HCT116 (cell line): Measurements from ENCODE around the gene CCDC9B. TPM values are rescaled to one million over a fixed set of nuclear protein-coding genes. Genes with fewer than 3 reads are reported as not detected.

ENCODE experiments used
- ATAC-seq: fragments of 200-7000 bp; cut with Tn5 transposase; 2 replicates; pipeline ENCODE4 v1.9.1; 2020; ENCODE audit warnings: mild to moderate bottlenecking, moderate library complexity
- BruUV-seq: library from RNA; stranded (reverse); fragments of 400-500 nt; replicated peaks from 2 replicates; lab custom pipeline; 2021; lab: Mats Ljungman, UMichigan
- CTCF ChIA-PET: fragments of 300-600 bp; sonication (Branson Sonifier 250); formaldehyde crosslinking; loops from one replicate; lab custom pipeline; 2021; ENCODE audit warnings: antibody characterized with exemption; lab: Charles Lee
- POLR2A ChIA-PET: fragments of 300-600, 350-600 bp; sonication (Branson Sonifier 250); formaldehyde crosslinking; loops from one replicate; lab custom pipeline; 2021; ENCODE audit warnings: antibody characterized with exemption; lab: Charles Lee
- RAD21 ChIA-PET, 2 experiments: fragments of 300-600 bp; sonication (Branson Sonifier 250); formaldehyde crosslinking; loops; one replicate each; lab custom pipeline; 2023; ENCODE audit warnings: low total read pairs in 2 of 2; ENCODE audit not compliant: uncharacterized antibody in 2 of 2, unreplicated experiment in 2 of 2, low non-redundant PET in 1 of 2; lab: Charles Lee
- DNase-seq: peaks from one replicate; pipeline ENCODE4 v3.0.0-alpha.2; 2010; ENCODE audit warnings: low read depth, low spot score
- H2AFZ ChIP-seq: fragments of 200-600 bp; shearing (Covaris generic), sonication (generic); 2 replicates; pipeline ENCODE4 v1.6.1; 2017; ENCODE audit warnings: low read depth, mixed run types, mixed read lengths, antibody characterized with exemption, low read length; ENCODE audit not compliant: poor library complexity, severe bottlenecking
- H3K27ac ChIP-seq: 2 replicates; pipeline ENCODE4 v1.5.1; 2012; ENCODE audit warnings: low read depth, low read length
- H3K27me3 ChIP-seq: fragments of 200-600 bp; sonication (generic); 2 replicates; pipeline ENCODE4 v1.6.1; 2016; ENCODE audit warnings: mixed run types, low read length, mixed read lengths; ENCODE audit not compliant: insufficient read depth
- H3K36me3 ChIP-seq, 2 experiments: fragments of 200-500 bp in 1 of 2; fragments of 200-600 bp in 1 of 2; sonication (Bioruptor generic) in 1 of 2; sonication (generic) in 1 of 2; 2 replicates each; pipeline versions ENCODE4 v1.5.1 to v1.6.1; 2014 to 2016; ENCODE audit warnings: low read length in 2 of 2, inconsistent platforms in 1 of 2, mixed read lengths in 1 of 2, mixed run types in 1 of 2; ENCODE audit not compliant: insufficient read depth in 2 of 2, control insufficient read depth in 1 of 2
- H3K4me1 ChIP-seq, 2 experiments: fragments of 200-600 bp in 1 of 2; sonication (generic) in 1 of 2; 2 replicates each; pipeline versions ENCODE4 v1.5.1 to v1.6.1; 2012 to 2017; ENCODE audit warnings: low read length in 2 of 2, inconsistent platforms in 1 of 2, mild to moderate bottlenecking in 1 of 2, mixed read lengths in 1 of 2, mixed run types in 1 of 2, moderate library complexity in 1 of 2; ENCODE audit not compliant: insufficient read depth in 2 of 2, control insufficient read depth in 1 of 2
- H3K4me2 ChIP-seq: fragments of 200-600 bp; sonication (generic); 2 replicates; pipeline ENCODE4 v1.6.1; 2017; ENCODE audit warnings: mixed run types, low read length, mixed read lengths
- H3K4me3 ChIP-seq, 2 experiments: fragments of 200-600 bp in 1 of 2; sonication (generic) in 1 of 2; replicated peaks in 1 of 2; 2 replicates each; pipeline ENCODE4 v1.5.1; 2011 to 2016; ENCODE audit warnings: low read length in 2 of 2, control low read depth in 1 of 2, low read depth in 1 of 2, mild to moderate bottlenecking in 1 of 2, mixed read lengths in 1 of 2, mixed run types in 1 of 2
- H3K79me2 ChIP-seq: fragments of 200-600 bp; sonication (generic); 2 replicates; pipeline ENCODE4 v1.6.1; 2017; ENCODE audit warnings: mild to moderate bottlenecking, mixed run types, low read length, moderate library complexity, mixed read lengths; ENCODE audit not compliant: insufficient read depth
- H3K9ac ChIP-seq: fragments of 200-600 bp; sonication (generic); 2 replicates; pipeline ENCODE4 v1.6.1; 2016; ENCODE audit warnings: low read length, mixed read lengths
- H3K9me2 ChIP-seq: fragments of 200-600 bp; sonication (generic), shearing (Covaris generic); 2 replicates; pipeline ENCODE4 v1.6.1; 2017; ENCODE audit warnings: mixed run types, mild to moderate bottlenecking, moderate library complexity; ENCODE audit not compliant: insufficient read depth
- H3K9me3 ChIP-seq, 2 experiments: fragments of 200-500 bp in 1 of 2; fragments of 200-600 bp in 1 of 2; sonication (Bioruptor generic) in 1 of 2; sonication (generic) in 1 of 2; 2 replicates each; pipeline ENCODE4 v1.6.1; 2014 to 2017; ENCODE audit warnings: low read length in 2 of 2, mixed read lengths in 2 of 2, inconsistent platforms in 1 of 2, low read depth in 1 of 2, mild to moderate bottlenecking in 1 of 2, mixed run types in 1 of 2, moderate library complexity in 1 of 2; ENCODE audit not compliant: control insufficient read depth in 1 of 2, insufficient read depth in 1 of 2
- H4K20me1 ChIP-seq: fragments of 200-600 bp; sonication (generic), shearing (Covaris generic); 2 replicates; pipeline ENCODE4 v1.6.1; 2017; ENCODE audit warnings: mixed run types, mild to moderate bottlenecking, moderate library complexity; ENCODE audit not compliant: insufficient read depth
- ATF3 ChIP-seq: IDR thresholded peaks from 2 replicates; pipeline ENCODE4 v1.6.1; 2012
- CEBPB ChIP-seq: IDR thresholded peaks from 2 replicates; pipeline ENCODE4 v1.6.1; 2012; ENCODE audit warnings: low read depth
- CTCF ChIP-seq, 3 experiments: fragments of 200-600 bp in 1 of 3; sonication (generic) in 1 of 3; IDR thresholded peaks in 2 of 3; conservative IDR thresholded peaks in 1 of 3; 2 replicates each; pipeline ENCODE4 v1.5.1; 2012 to 2017; ENCODE audit warnings: low read depth in 2 of 3, low read length in 2 of 3, antibody characterized with exemption in 1 of 3, borderline replicate concordance in 1 of 3, control low read depth in 1 of 3, mild to moderate bottlenecking in 1 of 3, mixed read lengths in 1 of 3, mixed run types in 1 of 3, moderate library complexity in 1 of 3; ENCODE audit not compliant: insufficient read depth in 1 of 3
- EGR1 ChIP-seq: IDR thresholded peaks from 2 replicates; pipeline ENCODE4 v1.6.1; 2012; ENCODE audit warnings: low read depth
- EZH2phosphoT487 ChIP-seq: fragments of 200-600 bp; IDR thresholded peaks from 2 replicates; pipeline ENCODE4 v1.6.1; 2018; ENCODE audit warnings: antibody characterized with exemption, borderline replicate concordance
- POLR2A ChIP-seq: IDR thresholded peaks from 2 replicates; pipeline ENCODE4 v1.7.0; 2011; ENCODE audit warnings: borderline replicate concordance; ENCODE audit not compliant: insufficient read depth, insufficient read length; ENCODE audit errors: extremely low read depth
- POLR2AphosphoS5 ChIP-seq: IDR thresholded peaks from 2 replicates; pipeline ENCODE4 v1.6.1; 2011; ENCODE audit warnings: mild to moderate bottlenecking, low read depth, low read length, moderate library complexity
- RAD21 ChIP-seq: IDR thresholded peaks from 2 replicates; pipeline ENCODE4 v1.6.1; 2012; ENCODE audit warnings: low read depth, mild to moderate bottlenecking
- SP1 ChIP-seq: IDR thresholded peaks from 2 replicates; pipeline ENCODE4 v1.6.1; 2012; ENCODE audit warnings: low read depth
- SRF ChIP-seq: IDR thresholded peaks from 2 replicates; pipeline ENCODE4 v1.6.1; 2012; ENCODE audit warnings: low read depth
- TCF7L2 ChIP-seq: IDR thresholded peaks from 2 replicates; pipeline ENCODE4 v1.7.0; 2011; ENCODE audit warnings: borderline replicate concordance, inconsistent platforms; ENCODE audit not compliant: insufficient read depth, insufficient read length; ENCODE audit errors: extremely low read depth
- YY1 ChIP-seq: IDR thresholded peaks from 2 replicates; pipeline ENCODE4 v1.6.1; 2011; ENCODE audit warnings: low read length, low read depth, moderate library complexity, mild to moderate bottlenecking; ENCODE audit not compliant: insufficient replicate concordance; ENCODE audit errors: extremely low read depth
- ZFX ChIP-seq: fragments of 450-650 bp; IDR thresholded peaks from 2 replicates; pipeline ENCODE4 v1.6.1; 2017
- intact Hi-C: fragments of 100-400 bp; cut with micrococcal nuclease; formaldehyde crosslinking; loops from 2 replicates; pipeline ENCODE4 v1.10.0; 2022
- total RNA-seq: library from RNA; stranded (reverse); gene quantifications from one replicate; pipeline ENCODE4 v1.2.1, GENCODE V29; 2021; ENCODE audit not compliant: unreplicated experiment
- TF ChIP-seq, protein P1 (sequence below): IDR thresholded peaks from 2 replicates; pipeline ENCODE4 v1.6.1; 2011; ENCODE audit warnings: mild to moderate bottlenecking, low read length, moderate library complexity; ENCODE audit not compliant: insufficient replicate concordance; ENCODE audit errors: extremely low read depth
- TF ChIP-seq, protein P2 (sequence below): IDR thresholded peaks from 2 replicates; pipeline ENCODE4 v1.6.1; 2012
- TF ChIP-seq, protein P3 (sequence below): IDR thresholded peaks from 2 replicates; pipeline ENCODE4 v1.6.1; 2012; ENCODE audit warnings: low read depth

Gene CCDC9B
- total RNA-seq, 1 experiment from 2014 or later = 15.6 TPM

DNA sequence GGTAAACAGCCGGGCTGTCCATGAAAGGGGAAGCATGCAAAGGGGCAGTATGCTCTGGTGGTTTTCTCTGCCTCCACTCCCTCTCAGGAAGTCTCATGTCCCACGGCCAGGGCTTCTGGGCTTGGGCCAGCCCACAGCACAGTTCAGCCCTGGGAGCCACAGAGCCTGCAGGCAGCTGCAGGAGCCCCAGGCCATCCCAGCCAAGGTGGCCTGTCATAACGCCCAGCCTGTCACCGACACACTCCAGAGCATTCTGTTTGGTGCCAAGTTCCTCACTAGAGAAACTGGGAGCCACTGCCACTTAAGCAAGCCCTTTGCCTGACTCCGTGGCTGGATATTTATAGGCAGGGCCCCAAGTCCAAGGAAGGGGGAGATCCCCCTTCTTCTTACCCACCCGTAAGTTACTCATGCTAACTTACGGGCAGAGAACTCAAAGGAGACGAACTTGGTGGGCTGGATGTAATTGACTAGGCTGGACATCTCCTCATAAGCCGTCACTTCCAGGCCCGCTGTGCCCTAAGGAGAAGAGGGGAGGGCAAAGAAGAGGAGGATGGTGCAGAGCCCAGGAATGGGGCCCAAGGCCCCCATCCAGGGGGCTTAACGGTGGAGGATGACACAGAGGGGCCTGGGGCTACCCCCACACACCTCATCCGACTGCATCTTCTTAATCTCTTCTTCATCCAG lies 44.7 kb downstream of the CCDC9B start:
- Histone ChIP-seq H3K27me3 (no peaks in the 10 kb centered on the region), H3K4me3 (no peak overlapping the region), H4K20me1 (no peaks in the 10 kb centered on the region), H3K79me2 (no peaks in the 10 kb centered on the region), H3K4me2 (no peak overlapping the region), H2AFZ (no peak overlapping the region), H3K4me1 (peaks cover 9 to 14% of the 10 kb centered on the region in 2 experiments), H3K9me3 (no peaks in the 10 kb centered on the region), H3K9me2 (no peaks in the 10 kb centered on the region), H3K9ac (no peak overlapping the region), H3K36me3 (no peaks in the 10 kb centered on the region), H3K27ac (no peak overlapping the region)
- ATAC-seq = no peak
- intact Hi-C loops = no loop called here
- CTCF ChIA-PET = interaction anchor here (1.0 kb wide), 1 partner anchor 14 kb away, joined by 5 read pairs; no protein-coding TSS in a partner anchor
- BruUV-seq = no TSS peak
- RAD21 ChIA-PET = no interaction called here
- TF ChIP-seq, protein P1, sequence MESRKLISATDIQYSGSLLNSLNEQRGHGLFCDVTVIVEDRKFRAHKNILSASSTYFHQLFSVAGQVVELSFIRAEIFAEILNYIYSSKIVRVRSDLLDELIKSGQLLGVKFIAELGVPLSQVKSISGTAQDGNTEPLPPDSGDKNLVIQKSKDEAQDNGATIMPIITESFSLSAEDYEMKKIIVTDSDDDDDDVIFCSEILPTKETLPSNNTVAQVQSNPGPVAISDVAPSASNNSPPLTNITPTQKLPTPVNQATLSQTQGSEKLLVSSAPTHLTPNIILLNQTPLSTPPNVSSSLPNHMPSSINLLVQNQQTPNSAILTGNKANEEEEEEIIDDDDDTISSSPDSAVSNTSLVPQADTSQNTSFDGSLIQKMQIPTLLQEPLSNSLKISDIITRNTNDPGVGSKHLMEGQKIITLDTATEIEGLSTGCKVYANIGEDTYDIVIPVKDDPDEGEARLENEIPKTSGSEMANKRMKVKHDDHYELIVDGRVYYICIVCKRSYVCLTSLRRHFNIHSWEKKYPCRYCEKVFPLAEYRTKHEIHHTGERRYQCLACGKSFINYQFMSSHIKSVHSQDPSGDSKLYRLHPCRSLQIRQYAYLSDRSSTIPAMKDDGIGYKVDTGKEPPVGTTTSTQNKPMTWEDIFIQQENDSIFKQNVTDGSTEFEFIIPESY = no peak
- no peak for TF ChIP-seq EZH2phosphoT487
- no peak for TF ChIP-seq CEBPB
- TF ChIP-seq, protein P2, sequence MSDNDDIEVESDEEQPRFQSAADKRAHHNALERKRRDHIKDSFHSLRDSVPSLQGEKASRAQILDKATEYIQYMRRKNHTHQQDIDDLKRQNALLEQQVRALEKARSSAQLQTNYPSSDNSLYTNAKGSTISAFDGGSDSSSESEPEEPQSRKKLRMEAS = no peak
- TF ChIP-seq POLR2A = no peak
- no peak for TF ChIP-seq SRF
- TF ChIP-seq, protein P3, sequence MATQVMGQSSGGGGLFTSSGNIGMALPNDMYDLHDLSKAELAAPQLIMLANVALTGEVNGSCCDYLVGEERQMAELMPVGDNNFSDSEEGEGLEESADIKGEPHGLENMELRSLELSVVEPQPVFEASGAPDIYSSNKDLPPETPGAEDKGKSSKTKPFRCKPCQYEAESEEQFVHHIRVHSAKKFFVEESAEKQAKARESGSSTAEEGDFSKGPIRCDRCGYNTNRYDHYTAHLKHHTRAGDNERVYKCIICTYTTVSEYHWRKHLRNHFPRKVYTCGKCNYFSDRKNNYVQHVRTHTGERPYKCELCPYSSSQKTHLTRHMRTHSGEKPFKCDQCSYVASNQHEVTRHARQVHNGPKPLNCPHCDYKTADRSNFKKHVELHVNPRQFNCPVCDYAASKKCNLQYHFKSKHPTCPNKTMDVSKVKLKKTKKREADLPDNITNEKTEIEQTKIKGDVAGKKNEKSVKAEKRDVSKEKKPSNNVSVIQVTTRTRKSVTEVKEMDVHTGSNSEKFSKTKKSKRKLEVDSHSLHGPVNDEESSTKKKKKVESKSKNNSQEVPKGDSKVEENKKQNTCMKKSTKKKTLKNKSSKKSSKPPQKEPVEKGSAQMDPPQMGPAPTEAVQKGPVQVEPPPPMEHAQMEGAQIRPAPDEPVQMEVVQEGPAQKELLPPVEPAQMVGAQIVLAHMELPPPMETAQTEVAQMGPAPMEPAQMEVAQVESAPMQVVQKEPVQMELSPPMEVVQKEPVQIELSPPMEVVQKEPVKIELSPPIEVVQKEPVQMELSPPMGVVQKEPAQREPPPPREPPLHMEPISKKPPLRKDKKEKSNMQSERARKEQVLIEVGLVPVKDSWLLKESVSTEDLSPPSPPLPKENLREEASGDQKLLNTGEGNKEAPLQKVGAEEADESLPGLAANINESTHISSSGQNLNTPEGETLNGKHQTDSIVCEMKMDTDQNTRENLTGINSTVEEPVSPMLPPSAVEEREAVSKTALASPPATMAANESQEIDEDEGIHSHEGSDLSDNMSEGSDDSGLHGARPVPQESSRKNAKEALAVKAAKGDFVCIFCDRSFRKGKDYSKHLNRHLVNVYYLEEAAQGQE = no peak
- no peak for TF ChIP-seq SP1
- TF ChIP-seq ZFX = no peak
- no peak for TF ChIP-seq EGR1
- no peak for TF ChIP-seq CTCF (IDR thresholded peaks at IDR 0.05 in 2 of 3, conservative IDR thresholded peaks at IDR 0.05 in 1 of 3; ENCODE audit: borderline replicate concordance in 1 of 3, insufficient read depth in 1 of 3, low read depth in 2 of 3, low read length in 2 of 3)
- no peak for TF ChIP-seq POLR2AphosphoS5
- no peak for TF ChIP-seq YY1
- TF ChIP-seq ATF3 = no peak
- TF ChIP-seq RAD21 = no peak
- no peak for TF ChIP-seq TCF7L2
- DNase-seq = no peak
- POLR2A ChIA-PET = no interaction called here
